HG03354 (cell line): ENCODE measurements around the gene GNAO1.

Source experiments
- ATAC-seq: cut with Tn5 transposase; IDR thresholded peaks from one replicate; pipeline ENCODE4 v1.9.1; 2021; ENCODE audit warnings: mild to moderate bottlenecking; ENCODE audit not compliant: unreplicated experiment, poor library complexity, severe bottlenecking

The GNAO1 gene

DNA sequence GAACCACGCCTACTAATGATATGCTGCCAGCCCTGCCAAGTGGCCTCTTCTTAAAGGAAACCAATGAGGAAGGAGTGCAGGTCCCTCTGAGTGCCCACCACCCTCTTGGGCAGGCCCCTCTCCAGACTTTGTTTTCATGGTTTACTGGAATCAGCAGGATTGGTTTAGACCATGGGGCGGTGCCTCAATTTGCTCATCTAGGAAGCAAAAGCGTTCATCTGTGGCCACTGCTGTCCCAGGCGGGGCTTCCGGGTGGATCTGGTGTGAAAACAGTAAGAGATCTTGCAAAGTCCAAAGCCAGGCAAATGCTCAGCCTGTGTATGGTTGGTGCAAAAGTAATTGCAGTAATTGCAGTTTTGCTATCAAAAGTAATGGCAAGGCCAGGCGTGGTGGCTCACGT lies 162.7 kb downstream of the GNAO1 start:
- ATAC-seq = no peak

DNA sequence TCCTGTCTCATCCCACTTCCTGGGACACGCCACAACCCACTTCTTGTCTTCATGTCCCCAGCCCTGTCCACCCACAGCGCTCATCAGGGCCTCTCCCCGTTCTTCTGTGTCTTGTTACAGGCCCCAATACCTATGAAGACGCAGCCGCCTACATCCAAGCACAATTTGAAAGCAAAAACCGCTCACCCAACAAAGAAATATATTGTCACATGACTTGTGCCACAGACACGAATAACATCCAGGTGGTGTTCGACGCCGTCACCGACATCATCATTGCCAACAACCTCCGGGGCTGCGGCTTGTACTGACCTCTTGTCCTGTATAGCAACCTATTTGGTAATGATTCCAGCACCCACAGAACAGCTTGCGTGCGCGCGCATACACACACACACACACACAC lies 163.5 kb downstream of the GNAO1 start:
- no peak for ATAC-seq

DNA sequence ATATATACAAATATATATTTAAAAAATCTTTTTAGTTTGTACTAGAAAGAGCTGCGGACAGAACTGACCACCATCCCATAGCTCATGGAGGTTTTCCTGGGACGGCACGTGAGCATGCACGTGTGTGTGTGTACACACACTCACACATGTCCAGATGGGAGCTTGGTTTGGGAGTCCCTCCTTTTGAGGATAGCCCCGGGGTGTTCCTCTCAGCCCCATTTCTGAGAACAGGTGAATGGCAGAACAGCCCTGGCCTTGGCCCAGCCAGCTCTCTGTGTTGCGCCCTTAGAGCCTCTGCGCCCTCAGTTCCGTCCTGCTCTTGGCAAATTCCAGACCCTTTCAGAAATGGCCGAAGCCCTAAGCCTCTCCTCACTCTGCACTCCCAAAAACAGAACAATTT lies 163.9 kb downstream of the GNAO1 start:
- ATAC-seq = no peak

DNA sequence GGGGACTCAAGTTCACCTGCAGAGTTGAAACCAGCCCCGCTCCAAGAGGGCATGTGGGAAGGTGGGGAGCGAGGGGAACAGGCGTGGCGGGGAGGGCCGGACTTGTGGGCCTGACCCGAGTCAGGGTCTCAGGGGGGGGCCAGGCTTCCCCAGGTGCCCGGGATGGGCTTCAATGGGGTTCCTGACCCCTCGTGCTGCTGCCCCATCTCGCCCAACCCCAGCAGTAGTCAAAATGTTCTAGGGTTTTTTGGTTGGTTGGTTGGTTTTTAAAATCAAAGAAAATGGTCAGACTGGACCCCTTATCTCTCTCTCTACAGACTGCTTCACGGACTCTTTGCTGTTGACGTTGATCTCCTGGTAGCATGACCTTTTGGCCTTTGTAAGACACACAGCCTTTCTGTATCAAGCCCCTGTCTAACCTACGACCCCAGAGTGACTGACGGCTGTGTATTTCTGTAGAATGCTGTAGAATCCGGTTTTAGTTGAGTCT lies 164.5 kb downstream of the GNAO1 start:
- no peak for ATAC-seq

DNA sequence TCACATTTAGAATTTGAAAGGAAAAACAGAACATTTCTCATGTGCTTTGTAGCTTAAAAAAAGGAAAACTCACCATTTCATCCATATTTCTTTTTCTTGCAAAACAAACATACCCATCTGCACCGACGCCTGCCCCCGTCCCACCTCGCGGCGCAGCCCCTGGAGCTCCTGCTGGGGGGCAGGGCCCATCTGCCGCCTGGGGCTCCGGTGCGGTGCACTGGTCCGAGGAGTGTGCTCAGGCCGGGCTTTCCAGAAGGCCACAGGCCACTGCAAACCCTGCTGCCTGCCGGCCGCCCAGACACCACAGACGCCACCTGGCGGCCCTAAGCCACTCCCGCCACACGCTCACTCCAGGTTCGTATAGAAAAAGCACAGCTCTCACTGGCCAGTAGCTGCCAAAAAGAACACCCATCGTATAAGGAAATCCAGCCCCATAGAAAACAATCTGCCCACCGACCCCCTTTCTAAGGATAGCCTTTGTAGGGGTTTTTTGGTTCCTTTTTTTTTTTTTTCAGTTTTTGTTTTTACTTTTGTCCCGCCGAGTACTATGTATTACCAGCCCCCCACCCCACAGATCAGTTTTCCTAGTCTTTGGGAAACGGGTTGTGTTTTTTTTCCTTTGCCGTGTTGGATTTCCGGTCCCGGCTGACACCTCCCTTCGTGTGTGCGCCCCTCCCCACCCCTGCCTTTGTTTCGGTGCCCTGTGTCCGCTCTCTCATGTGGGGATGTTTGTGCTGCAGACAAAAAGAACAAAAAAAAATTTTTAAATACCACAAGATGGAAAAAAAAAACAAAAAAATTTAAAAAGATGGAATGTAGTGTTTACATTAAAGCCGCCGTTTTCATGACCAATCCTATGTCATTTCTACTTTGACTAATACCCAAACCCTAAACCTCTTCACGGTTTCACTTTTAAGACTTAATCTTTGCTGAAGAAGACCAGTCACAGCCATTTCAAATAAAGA lies 165.3 kb downstream of the GNAO1 start:
- ATAC-seq = peak; percentile 91

DNA sequence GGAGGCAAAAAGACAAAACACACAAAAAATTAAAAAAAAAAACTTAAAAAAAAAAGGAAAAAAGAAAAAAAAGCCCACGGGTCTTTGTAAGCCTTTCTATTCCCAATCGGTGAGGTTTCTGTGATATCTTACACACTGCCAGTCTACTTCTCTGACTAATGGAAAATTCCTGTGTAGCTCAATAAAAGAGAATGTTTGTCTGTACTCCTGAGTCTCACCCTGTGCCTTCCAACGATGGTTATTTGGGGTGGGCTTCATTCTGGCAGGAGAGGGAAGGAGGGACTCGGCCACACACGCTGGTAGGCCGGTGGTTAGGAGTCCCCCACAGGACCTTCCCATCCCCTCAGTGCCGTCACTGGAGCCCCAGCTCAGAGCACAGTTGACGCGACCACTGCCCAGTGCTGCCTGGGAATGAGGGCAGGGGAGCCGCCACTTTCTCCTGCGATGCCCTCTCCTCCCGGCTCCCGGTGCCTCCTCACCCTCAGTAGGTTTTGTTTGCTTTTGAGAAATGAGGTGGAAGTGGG lies 166.0 kb downstream of the GNAO1 start:
- ATAC-seq = peak; percentile 12

DNA sequence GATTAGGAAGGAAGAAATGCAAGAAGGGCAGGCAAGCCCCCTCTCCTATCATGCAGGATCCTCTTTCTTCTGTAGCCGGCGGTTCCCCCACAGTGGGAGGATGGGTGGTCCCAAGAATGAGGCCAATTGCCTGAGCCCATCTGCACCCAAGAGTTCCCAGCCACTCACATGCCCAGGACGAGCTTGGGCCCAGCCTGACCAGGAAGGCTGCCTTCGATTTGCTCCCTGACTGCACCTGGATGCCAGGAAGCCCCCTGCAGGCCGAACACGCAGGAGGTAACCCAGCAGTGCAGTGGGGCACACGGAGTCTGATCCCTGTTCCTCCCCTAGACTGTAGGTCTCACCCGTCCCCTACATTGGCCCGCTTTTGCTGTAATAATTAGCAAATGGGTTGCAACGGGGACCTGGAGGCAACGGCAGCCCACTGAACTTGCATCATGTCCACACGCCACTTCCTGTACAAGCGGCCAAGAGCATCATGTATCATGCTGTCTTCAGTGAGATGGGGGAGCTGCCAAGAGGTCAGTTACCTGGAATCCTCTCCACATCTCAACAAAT lies 166.6 kb downstream of the GNAO1 start:
- no peak for ATAC-seq

DNA sequence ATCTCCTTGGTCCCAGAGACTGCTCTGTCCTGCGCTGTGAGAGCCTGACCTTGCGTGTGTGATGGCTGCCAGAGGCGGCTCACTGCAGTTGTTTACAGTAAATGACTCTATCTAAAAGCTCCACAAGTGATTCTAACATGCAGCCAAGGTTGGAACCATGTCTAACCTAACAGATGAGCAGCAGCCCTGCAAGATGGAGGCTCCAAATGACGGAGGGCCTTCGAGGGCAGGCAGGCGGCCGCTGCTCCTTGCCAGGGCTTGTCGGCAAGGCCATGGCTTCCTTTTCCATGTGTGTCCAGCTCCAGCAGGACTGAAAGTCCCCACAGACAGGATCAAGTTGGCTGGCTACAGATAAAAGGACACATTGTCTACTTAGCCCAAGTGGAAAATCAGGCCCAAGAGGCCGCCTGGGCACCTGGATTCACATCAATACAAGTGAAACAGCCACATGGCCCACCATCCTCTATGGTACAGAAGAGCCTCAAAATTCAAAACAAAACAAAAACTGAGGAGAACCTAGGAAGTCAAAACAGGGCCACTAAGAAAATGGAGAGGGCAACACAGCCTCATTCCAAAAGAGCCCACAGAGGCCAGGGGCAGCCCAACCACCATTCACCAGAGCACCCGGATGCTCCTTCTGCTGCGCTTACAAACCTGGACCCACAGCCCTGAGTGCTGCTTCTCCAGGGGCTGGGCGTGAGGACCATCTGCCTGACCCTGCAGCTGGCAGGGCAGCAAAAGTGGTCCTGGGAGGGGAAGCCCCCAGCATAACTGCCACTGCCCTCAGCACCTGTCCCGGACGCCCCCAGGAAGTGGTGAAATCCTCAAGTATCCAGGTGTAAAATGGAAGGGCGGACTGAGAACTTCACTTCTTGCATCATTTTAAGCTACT lies 169.1 kb downstream of the GNAO1 start:
- no peak for ATAC-seq

DNA sequence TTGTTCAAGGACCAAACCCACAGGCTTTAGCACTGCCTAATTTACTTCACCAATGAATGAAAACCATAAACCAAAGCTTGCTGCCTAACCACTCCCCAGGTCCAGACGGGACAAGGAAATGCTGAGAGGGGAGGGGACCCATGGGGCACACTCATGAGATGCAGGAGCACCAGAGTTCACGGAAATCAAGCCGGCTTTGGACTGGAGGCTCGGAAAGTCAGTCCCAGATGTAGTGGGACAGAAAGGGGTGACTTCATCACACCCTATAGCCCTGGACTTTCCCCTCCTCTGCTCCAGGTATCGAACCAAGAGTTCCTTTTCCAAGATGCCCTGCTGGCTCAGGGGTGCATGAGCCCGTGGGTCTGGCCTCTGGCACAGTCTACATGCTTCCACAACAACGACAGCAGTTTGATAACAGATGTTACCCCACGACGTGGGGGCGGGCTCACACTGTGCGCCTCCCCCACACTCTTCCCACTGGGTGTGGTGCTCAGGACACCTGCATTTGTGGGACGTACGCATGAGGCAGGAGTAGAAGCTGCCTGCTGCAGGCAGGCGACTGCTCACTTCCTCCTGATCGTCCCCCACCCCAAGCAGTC lies 170.9 kb downstream of the GNAO1 start:
- no peak for ATAC-seq

DNA sequence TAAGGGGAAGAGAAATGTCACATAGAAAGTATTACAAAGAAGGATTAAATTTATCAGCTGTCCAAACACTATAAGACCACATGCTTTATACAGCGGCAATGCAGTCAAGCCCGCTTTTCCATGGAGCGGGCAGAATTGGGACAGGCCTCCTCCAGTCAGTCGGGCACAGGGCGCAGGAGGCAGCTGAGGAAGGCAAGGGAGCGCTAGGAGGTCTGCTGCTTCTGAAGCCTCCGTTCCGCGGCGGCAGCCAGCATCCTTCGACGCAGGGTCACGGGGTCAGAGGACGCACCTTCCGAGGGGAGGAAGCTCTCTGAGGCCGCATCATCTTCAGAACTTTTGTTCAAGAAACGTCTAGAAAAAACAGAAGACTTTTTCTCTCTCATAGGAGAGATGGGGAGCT lies 171.4 kb downstream of the GNAO1 start:
- no peak for ATAC-seq

DNA sequence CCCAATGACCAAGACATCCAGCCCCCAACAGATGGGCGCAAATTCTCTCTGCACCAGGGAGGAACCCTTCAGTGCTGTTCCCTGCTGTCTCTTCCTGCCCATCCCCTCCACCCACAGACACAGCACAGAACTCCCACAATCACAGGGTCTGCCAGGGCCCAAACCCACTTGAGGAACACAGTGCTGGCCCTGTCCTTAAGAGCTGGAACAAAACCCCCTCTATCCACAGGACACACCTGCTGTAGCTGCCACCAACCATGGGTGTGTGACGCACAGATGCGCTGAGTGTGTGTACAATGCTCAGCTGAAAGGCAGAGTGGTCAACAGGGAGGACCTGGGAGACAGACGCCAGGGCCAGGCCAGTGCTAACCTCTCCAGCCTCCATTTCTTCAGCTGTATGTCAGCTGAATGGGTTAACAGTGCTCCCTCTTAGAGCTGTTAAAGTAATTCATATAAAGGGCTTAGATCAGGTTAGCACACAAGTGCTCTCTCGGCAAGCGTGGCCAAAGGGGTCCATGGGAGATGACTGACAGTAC lies 172.0 kb downstream of the GNAO1 start:
- ATAC-seq = no peak

DNA sequence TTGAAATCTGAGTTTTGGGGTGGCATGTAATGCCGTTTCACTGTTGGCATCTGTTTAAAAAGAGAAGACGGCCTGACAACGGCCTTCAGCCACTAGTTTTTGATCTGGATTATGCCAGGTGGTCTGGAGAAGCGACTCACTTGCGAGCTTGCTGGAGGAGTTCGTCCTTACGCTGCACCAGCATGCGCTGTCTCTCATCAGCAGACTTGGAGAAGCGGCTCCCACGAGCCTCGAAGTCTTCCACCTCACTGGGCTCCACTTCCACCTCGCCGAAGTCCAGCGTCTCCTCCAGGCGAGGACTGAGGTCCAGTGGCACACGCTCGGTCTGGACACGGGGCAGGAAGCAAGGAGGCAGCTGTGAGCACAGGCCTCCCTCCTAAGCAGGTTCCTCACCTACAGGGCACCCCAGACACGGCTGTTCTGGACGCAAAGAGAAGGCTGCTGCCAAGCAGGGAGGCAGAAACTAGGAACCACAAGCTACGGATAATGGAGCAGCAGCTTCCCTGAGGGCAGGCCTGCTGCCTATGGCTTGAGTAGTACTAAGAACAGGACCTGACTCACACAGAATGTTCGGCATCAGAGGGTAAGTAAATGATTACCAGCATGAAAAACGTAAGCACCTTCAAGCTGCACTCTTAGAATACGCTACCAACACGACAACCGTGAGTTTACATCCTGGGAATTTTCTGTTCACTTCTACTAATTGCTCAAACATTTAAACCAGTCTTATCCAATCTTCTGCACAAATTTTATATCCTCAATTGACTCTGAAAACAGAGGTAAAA lies 172.7 kb downstream of the GNAO1 start:
- ATAC-seq = no peak

DNA sequence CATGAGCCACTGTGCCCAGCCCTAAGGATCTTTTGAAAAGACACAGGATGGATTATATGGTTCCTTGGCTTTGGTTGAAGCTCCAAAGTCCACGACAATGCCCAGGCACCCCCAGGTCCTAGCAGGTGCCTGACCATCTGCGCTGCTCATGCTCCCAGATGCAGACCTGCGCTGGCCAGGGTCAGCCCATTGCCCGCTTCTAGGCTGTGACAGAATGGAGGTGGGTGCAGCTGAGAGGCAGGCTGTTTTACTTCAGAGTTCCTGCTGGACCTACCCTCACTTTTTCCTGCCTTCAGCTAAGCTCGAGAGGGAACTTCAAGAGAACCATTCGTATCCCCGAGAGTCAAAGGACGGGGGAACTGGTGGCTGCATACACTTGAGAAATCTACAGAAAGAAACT lies 173.6 kb downstream of the GNAO1 start:
- ATAC-seq = no peak

DNA sequence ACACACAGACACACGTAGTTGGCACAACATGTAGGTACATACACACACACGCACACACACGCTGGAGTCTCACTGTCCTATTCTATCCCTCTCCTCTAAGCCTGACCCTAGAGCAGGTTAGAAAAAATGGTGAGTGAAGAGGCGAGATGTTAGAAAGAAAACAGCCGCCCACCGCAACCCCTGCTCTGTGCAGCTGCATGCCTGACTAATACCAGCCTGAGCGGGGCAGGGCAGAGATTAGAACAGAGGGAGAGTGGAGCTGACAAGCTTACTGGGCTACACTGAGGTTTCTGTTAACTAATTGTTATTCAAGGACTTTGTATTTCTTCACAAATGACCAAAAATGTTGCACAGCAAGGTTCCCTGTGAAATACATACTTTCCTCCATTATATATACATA lies 174.3 kb downstream of the GNAO1 start:
- ATAC-seq = no peak

DNA sequence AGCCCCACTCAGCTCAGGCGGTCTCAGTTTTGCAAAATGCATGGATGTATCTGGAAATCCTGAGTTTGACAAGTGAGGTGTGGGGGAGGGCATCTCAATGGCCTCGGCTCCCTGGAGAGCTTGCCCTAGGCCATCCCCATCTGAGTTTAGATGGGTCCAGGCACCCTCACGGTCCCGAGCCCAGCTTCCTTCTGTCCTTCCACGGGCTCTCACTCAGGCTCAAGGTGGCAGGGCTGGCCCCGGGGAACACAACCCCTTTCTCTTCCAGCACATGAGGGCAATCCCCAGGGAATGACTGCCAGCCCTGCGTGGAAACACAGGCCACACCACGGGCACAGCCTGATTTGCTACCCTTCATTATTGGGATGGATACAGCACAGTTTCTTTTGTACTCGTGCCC lies 175.7 kb downstream of the GNAO1 start:
- ATAC-seq = no peak

DNA sequence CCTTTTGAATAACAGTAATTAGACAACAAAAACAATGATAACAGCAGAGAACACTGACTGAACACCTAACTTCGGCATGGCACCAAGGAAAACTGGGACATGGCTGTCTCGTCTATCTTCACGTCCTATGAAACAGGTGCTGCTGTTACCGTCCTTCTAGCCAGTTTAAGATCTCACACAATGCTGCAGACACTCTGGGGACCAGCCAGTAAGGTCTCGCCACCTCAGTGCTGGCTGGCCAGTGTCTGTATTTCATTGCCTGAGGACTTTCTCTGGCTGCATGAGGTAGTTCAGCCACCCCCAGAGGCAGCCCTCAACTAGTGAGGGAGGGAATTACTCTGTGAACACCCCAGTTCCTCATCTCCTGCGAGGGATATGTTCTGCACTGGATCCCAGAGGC lies 176.5 kb downstream of the GNAO1 start:
- no peak for ATAC-seq

DNA sequence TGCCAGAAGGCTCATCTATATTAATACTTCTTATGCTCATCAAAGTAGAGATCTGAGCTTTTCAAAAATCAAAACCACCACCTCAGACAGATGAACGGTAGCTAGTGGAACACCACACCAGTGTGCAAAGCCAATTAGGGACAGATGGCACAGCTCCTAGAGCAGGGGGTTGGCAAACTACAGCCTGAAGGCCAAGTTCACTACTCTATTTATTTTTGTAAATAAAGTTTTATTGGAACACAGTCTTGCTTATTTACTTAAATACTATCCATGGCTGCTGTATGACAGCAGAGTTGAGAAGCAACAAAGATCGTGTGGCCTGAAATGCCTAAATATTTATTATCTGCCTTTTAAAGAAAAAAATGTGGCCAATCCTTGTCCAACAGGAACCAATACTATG lies 177.3 kb downstream of the GNAO1 start:
- ATAC-seq = no peak

DNA sequence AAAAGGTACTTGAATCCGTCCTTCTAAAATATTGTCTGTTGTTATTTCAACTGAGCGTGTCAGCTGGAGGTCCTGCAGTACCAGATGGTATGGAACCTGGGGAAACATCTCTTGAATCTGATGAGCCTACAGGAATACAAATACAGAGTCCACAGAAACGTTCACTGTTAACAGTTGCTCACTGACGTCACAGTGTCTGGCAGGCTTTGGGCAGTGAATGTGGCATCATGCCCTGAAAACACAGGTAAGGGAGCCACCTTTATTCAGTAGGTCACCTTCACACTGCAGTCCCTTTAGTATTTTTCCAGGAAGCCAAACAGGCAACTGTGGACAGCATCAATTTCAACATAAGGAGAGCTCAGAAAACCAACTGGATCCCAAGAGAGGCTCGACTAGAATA lies 177.9 kb downstream of the GNAO1 start:
- ATAC-seq = no peak
